WTC11 (cell line): ENCODE data around the gene CMTM7. TPM values are rescaled to one million over a fixed set of nuclear protein-coding genes. Genes with fewer than 3 reads are reported as not detected.
A peak's percentile ranks its signal among the peaks of the same experiment; 100 is the strongest.

ENCODE experiments used
- ATAC-seq: fragments of 200-7000 bp; cut with Tn5 transposase; 2 replicates; pipeline ENCODE4 v1.10.0; 2021; ENCODE audit warnings: mild to moderate bottlenecking, moderate library complexity
- CTCF ChIA-PET: fragments of 300-600 bp; sonication (Branson Sonifier 250); formaldehyde crosslinking; loops from one replicate; lab custom pipeline; 2021; ENCODE audit warnings: antibody characterized with exemption; lab: Charles Lee
- POLR2A ChIA-PET: fragments of 350-600 bp; sonication (Branson Sonifier 250); formaldehyde crosslinking; loops from one replicate; lab custom pipeline; 2021; ENCODE audit warnings: antibody characterized with exemption; lab: Charles Lee
- DNase-seq: peaks from one replicate; pipeline ENCODE4 v3.0.0; 2021; ENCODE audit warnings: low spot score
- H3K27ac Mint-ChIP-seq: 2 replicates; pipeline ENCODE4 v1.8.0; 2021; ENCODE audit warnings: mixed read lengths
- H3K27me3 Mint-ChIP-seq: 2 replicates; pipeline ENCODE4 v1.8.0; 2021; ENCODE audit warnings: low read depth, mild to moderate bottlenecking, moderate library complexity, mixed read lengths
- H3K36me3 Mint-ChIP-seq: 2 replicates; pipeline ENCODE4 v1.8.0; 2021; ENCODE audit warnings: mixed read lengths
- H3K4me1 Mint-ChIP-seq: 2 replicates; pipeline ENCODE4 v1.8.0; 2022; ENCODE audit warnings: mixed read lengths
- H3K4me3 Mint-ChIP-seq: 2 replicates; pipeline ENCODE4 v1.8.0; 2021; ENCODE audit warnings: mild to moderate bottlenecking, moderate library complexity, mixed read lengths
- H3K9me3 Mint-ChIP-seq: 2 replicates; pipeline ENCODE4 v1.8.0; 2021; ENCODE audit warnings: mixed read lengths
- ATF1 ChIP-seq: sonication (generic); formaldehyde crosslinking; IDR thresholded peaks from 2 replicates; pipeline ENCODE4 v1.8.1; 2023; ENCODE audit warnings: mild to moderate bottlenecking, moderate library complexity, missing genetic modification reagents
- CBFB ChIP-seq: sonication (generic); formaldehyde crosslinking; IDR thresholded peaks from 2 replicates; pipeline ENCODE4 v1.8.1; 2022; ENCODE audit warnings: mild to moderate bottlenecking, low read depth, missing genetic modification reagents
- CREB1 ChIP-seq: sonication (generic); formaldehyde crosslinking; IDR thresholded peaks from 2 replicates; pipeline ENCODE4 v1.8.0; 2023; ENCODE audit warnings: mild to moderate bottlenecking, missing genetic modification reagents
- CREM ChIP-seq: sonication (generic); formaldehyde crosslinking; IDR thresholded peaks from 2 replicates; pipeline ENCODE4 v1.8.1; 2022; ENCODE audit warnings: mild to moderate bottlenecking, missing genetic modification reagents, moderate library complexity
- ELF4 ChIP-seq: sonication (generic); formaldehyde crosslinking; IDR thresholded peaks from 2 replicates; pipeline ENCODE4 v1.8.1; 2022; ENCODE audit warnings: low read depth, mild to moderate bottlenecking, moderate library complexity, missing genetic modification reagents
- FOXJ3 ChIP-seq: sonication (generic); formaldehyde crosslinking; IDR thresholded peaks from 2 replicates; pipeline ENCODE4 v1.9.0; 2021; ENCODE audit warnings: missing genetic modification reagents, mild to moderate bottlenecking, borderline replicate concordance
- HMGA2 ChIP-seq: fragments of 250-450 bp; sonication (Bioruptor Pico); IDR thresholded peaks from 2 replicates; pipeline ENCODE4 v1.4.0; 2021; ENCODE audit warnings: mild to moderate bottlenecking, moderate library complexity
- IRF2 ChIP-seq: sonication (generic); formaldehyde crosslinking; IDR thresholded peaks from 2 replicates; pipeline ENCODE4 v1.8.0; 2022; ENCODE audit warnings: low read depth, missing genetic modification reagents, borderline replicate concordance
- JAZF1 ChIP-seq: fragments of 250-450 bp; sonication (Bioruptor Pico); IDR thresholded peaks from 2 replicates; pipeline ENCODE4 v1.9.0; 2021; ENCODE audit warnings: moderate library complexity, mild to moderate bottlenecking, inconsistent platforms
- NR2C2 ChIP-seq: sonication (generic); formaldehyde crosslinking; IDR thresholded peaks from 2 replicates; pipeline ENCODE4 v1.8.0; 2022; ENCODE audit warnings: mild to moderate bottlenecking, missing genetic modification reagents
- PRRX2 ChIP-seq: fragments of 250-450 bp; sonication (Bioruptor Pico); IDR thresholded peaks from 2 replicates; pipeline ENCODE4 v1.8.0; 2021; ENCODE audit warnings: mild to moderate bottlenecking
- SMAD3 ChIP-seq: sonication (generic); formaldehyde crosslinking; IDR thresholded peaks from 2 replicates; pipeline ENCODE4 v1.8.0; 2022; ENCODE audit warnings: missing genetic modification reagents, mild to moderate bottlenecking, borderline replicate concordance
- TEAD4 ChIP-seq: sonication (generic); formaldehyde crosslinking; IDR thresholded peaks from 2 replicates; pipeline ENCODE4 v1.8.0; 2022; ENCODE audit warnings: mild to moderate bottlenecking, missing genetic modification reagents
- ZNF121 ChIP-seq: sonication (generic); formaldehyde crosslinking; IDR thresholded peaks from 2 replicates; pipeline ENCODE4 v1.8.0; 2023; ENCODE audit warnings: missing genetic modification reagents
- ZNF219 ChIP-seq: sonication (generic); formaldehyde crosslinking; IDR thresholded peaks from 2 replicates; pipeline ENCODE4 v1.8.0; 2023; ENCODE audit warnings: missing genetic modification reagents, mild to moderate bottlenecking, borderline replicate concordance
- ZNF423 ChIP-seq: fragments of 250-450 bp; sonication (Bioruptor Pico); IDR thresholded peaks from 2 replicates; pipeline ENCODE4 v2.1.2; 2022; ENCODE audit warnings: mild to moderate bottlenecking, moderate library complexity
- ZNF671 ChIP-seq: fragments of 250-450 bp; sonication (Bioruptor Pico); IDR thresholded peaks from 2 replicates; pipeline ENCODE4 v1.8.0; 2021; ENCODE audit warnings: mild to moderate bottlenecking
- total RNA-seq: library from RNA; stranded (reverse); gene quantifications from 3 replicates; pipeline ENCODE4 v1.2.3, GENCODE V29; 2021
- TF ChIP-seq, protein P1 (sequence below): sonication (generic); formaldehyde crosslinking; conservative IDR thresholded peaks from 2 replicates; pipeline ENCODE4 v1.8.1; 2022; ENCODE audit warnings: mild to moderate bottlenecking, missing genetic modification reagents
- TF ChIP-seq, protein P2 (sequence below): sonication (generic); formaldehyde crosslinking; IDR thresholded peaks from 2 replicates; pipeline ENCODE4 v1.8.1; 2022; ENCODE audit warnings: low read depth, missing genetic modification reagents, borderline replicate concordance
- TF ChIP-seq, protein P3 (sequence below): sonication (generic); formaldehyde crosslinking; IDR thresholded peaks from 2 replicates; pipeline ENCODE4 v1.8.0; 2022; ENCODE audit warnings: mild to moderate bottlenecking, missing genetic modification reagents
- TF ChIP-seq, protein P4 (sequence below): fragments of 250-450 bp; sonication (Bioruptor Pico); IDR thresholded peaks from 2 replicates; pipeline ENCODE4 v1.8.0; 2021; ENCODE audit warnings: mild to moderate bottlenecking
- TF ChIP-seq, protein P5 (sequence below): sonication (generic); formaldehyde crosslinking; IDR thresholded peaks from 2 replicates; pipeline ENCODE4 v1.8.1; 2022; ENCODE audit warnings: mild to moderate bottlenecking, moderate library complexity, missing genetic modification reagents
- TF ChIP-seq, protein P6 (sequence below): sonication (generic); formaldehyde crosslinking; IDR thresholded peaks from 2 replicates; pipeline ENCODE4 v1.8.1; 2023; ENCODE audit warnings: mild to moderate bottlenecking, missing genetic modification reagents
- TF ChIP-seq, protein P7 (sequence below): sonication (generic); formaldehyde crosslinking; IDR thresholded peaks from 2 replicates; pipeline ENCODE4 v1.8.0; 2023; ENCODE audit warnings: mild to moderate bottlenecking, missing genetic modification reagents

The CMTM7 gene
- total RNA-seq, 1 experiment from 2014 or later = 23.4 TPM

DNA sequence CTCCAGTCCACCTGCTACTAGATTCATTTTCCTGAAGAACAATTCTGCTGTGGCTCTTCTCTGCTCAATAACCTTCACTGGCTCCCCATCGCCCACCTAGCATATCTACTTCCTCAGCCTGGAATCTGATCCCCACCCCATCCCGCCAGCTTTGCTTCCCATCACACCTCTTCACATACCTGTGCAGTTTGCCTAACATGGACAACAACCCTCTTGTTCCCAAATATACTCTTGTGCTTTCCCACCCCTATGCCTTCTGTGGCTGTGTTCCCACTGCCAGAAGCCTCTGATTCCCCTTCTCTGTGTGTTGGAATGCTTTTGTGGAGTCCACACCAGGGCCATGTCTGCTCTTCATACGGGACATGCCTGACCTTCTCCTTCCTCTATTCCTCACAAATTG, 29.5 kb downstream of the CMTM7 start (continued):
- no peak for TF ChIP-seq HMGA2 (CRISPR knock-in tag)

DNA sequence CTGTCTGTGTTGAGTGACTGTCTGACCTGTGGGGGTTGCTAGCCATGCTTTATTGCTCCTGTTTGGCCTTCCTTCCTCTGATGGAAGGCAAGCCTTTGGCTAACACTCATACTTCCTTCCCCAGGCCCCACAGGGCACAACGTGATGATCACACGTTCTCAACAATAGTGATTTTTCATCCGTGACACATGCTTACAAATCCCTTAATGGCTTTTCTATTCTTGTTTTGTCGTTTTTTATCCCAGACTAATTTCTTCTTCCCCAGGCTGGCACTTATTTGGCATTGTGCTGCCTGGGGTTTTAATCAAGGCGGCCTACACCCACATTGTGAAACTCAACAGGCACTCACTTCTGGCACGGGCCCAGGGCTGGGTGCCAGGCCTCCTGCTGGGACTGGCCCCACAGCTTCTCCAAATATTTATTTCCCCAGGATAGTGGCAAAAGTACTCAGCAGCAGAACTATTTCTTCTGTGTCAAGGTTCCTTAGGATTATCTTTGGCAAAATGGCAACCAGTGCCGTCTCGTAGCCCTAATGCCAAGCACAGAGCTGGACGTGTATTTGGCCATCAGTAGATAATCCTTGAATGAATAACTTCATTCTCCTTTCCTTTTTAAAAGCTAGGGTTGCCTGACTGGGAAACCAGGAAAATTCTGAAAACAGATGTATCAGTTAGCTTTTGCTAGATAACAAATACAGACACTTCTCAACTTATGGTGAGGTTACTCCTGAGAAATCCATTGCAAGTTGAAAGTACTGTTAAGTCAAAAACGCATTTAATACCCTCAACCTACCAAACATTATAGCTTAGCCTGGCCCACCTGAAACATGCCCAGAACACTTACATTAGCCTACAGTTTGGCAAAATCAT, 30.6 kb downstream of the CMTM7 start:
- peaks cover 31% of the 10 kb centered on the region for H3K4me1 Mint-ChIP-seq
- POLR2A ChIA-PET = interaction anchor here (0.6 kb wide), 1 partner anchor 398 kb away, joined by 4 read pairs; no protein-coding TSS in a partner anchor
- TF ChIP-seq JAZF1 = no peak
- TF ChIP-seq, protein P1, sequence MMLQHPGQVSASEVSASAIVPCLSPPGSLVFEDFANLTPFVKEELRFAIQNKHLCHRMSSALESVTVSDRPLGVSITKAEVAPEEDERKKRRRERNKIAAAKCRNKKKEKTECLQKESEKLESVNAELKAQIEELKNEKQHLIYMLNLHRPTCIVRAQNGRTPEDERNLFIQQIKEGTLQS = no peak
- TF ChIP-seq ZNF121 (CRISPR knock-in tag) = no peak
- no peak for TF ChIP-seq CREB1 (CRISPR knock-in tag)
- TF ChIP-seq, protein P2, sequence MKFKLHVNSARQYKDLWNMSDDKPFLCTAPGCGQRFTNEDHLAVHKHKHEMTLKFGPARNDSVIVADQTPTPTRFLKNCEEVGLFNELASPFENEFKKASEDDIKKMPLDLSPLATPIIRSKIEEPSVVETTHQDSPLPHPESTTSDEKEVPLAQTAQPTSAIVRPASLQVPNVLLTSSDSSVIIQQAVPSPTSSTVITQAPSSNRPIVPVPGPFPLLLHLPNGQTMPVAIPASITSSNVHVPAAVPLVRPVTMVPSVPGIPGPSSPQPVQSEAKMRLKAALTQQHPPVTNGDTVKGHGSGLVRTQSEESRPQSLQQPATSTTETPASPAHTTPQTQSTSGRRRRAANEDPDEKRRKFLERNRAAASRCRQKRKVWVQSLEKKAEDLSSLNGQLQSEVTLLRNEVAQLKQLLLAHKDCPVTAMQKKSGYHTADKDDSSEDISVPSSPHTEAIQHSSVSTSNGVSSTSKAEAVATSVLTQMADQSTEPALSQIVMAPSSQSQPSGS = no peak
- no peak for TF ChIP-seq ATF1 (CRISPR knock-in tag)
- TF ChIP-seq FOXJ3 = no peak
- TF ChIP-seq, protein P3, sequence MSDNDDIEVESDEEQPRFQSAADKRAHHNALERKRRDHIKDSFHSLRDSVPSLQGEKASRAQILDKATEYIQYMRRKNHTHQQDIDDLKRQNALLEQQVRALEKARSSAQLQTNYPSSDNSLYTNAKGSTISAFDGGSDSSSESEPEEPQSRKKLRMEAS (CRISPR knock-in tag) = no peak
- TF ChIP-seq SMAD3 (CRISPR knock-in tag) = no peak
- TF ChIP-seq, protein P4, sequence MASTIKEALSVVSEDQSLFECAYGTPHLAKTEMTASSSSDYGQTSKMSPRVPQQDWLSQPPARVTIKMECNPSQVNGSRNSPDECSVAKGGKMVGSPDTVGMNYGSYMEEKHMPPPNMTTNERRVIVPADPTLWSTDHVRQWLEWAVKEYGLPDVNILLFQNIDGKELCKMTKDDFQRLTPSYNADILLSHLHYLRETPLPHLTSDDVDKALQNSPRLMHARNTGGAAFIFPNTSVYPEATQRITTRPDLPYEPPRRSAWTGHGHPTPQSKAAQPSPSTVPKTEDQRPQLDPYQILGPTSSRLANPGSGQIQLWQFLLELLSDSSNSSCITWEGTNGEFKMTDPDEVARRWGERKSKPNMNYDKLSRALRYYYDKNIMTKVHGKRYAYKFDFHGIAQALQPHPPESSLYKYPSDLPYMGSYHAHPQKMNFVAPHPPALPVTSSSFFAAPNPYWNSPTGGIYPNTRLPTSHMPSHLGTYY (CRISPR knock-in tag) = no peak
- H3K4me3 Mint-ChIP-seq = no peak overlapping the region
- peaks cover 18% of the 10 kb centered on the region for H3K36me3 Mint-ChIP-seq
- peaks cover 19% of the 10 kb centered on the region for H3K9me3 Mint-ChIP-seq
- DNase-seq = no peak
- no peak for ATAC-seq
- H3K27ac Mint-ChIP-seq = no peak overlapping the region
- CTCF ChIA-PET = interaction anchor here (1.6 to 6.6 kb wide), 3 partner anchors 8 to 47 kb away, joined by 8 to 48 read pairs (median 15); no protein-coding TSS in a partner anchor
- no peaks in the 10 kb centered on the region for H3K27me3 Mint-ChIP-seq

DNA sequence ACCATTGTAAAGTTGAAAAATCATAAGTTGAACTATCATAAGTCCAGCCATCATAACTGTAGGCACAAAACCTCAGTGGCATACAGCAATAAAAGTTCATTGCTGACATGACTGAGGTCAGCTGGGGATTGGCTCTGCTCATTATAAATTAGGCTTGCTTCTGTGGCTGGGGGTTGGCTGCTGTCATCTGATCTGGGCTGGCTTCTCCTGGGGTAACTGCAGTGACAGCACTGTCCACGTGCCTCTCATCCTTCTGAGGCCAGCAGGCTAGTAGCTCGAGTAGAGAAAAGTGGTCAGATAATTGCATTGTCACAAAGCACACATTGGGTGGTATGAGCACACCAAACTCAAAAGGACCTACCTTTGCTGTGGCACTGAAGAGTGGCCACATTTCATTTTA, 31.3 kb downstream of the CMTM7 start:
- Mint-ChIP-seq H3K27ac (peak overlapping the region; percentile 61), H3K4me1 (peaks cover 31% of the 10 kb centered on the region), H3K4me3 (no peak overlapping the region), H3K27me3 (no peaks in the 10 kb centered on the region), H3K9me3 (peaks cover 19% of the 10 kb centered on the region), H3K36me3 (peaks cover 18% of the 10 kb centered on the region)
- no peak for DNase-seq
- ChIA-PET POLR2A (interaction anchor here (0.6 to 2.1 kb wide), 3 partner anchors 9 to 399 kb away, joined by 3 to 6 read pairs (median 4); no protein-coding TSS in a partner anchor), CTCF (interaction anchor here (1.0 to 6.6 kb wide), 5 partner anchors 9 to 88 kb away, joined by 3 to 48 read pairs (median 8); no protein-coding TSS in a partner anchor)
- ATAC-seq = no peak
- TF ChIP-seq TEAD4 (CRISPR knock-in tag) (no peak), FOXJ3 (no peak), NR2C2 (no peak), ZNF423 (CRISPR knock-in tag) (no peak), IRF2 (no peak), ZNF671 (no peak), CREM (CRISPR knock-in tag) (no peak), CBFB (CRISPR knock-in tag) (no peak), ZNF219 (CRISPR knock-in tag) (no peak), ELF4 (no peak), PRRX2 (CRISPR knock-in tag) (no peak)
- TF ChIP-seq, protein P5, sequence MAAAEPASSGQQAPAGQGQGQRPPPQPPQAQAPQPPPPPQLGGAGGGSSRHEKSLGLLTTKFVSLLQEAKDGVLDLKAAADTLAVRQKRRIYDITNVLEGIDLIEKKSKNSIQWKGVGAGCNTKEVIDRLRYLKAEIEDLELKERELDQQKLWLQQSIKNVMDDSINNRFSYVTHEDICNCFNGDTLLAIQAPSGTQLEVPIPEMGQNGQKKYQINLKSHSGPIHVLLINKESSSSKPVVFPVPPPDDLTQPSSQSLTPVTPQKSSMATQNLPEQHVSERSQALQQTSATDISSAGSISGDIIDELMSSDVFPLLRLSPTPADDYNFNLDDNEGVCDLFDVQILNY (CRISPR knock-in tag) = no peak
- TF ChIP-seq, protein P6, sequence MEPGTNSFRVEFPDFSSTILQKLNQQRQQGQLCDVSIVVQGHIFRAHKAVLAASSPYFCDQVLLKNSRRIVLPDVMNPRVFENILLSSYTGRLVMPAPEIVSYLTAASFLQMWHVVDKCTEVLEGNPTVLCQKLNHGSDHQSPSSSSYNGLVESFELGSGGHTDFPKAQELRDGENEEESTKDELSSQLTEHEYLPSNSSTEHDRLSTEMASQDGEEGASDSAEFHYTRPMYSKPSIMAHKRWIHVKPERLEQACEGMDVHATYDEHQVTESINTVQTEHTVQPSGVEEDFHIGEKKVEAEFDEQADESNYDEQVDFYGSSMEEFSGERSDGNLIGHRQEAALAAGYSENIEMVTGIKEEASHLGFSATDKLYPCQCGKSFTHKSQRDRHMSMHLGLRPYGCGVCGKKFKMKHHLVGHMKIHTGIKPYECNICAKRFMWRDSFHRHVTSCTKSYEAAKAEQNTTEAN (CRISPR knock-in tag) = no peak
- TF ChIP-seq, protein P7, sequence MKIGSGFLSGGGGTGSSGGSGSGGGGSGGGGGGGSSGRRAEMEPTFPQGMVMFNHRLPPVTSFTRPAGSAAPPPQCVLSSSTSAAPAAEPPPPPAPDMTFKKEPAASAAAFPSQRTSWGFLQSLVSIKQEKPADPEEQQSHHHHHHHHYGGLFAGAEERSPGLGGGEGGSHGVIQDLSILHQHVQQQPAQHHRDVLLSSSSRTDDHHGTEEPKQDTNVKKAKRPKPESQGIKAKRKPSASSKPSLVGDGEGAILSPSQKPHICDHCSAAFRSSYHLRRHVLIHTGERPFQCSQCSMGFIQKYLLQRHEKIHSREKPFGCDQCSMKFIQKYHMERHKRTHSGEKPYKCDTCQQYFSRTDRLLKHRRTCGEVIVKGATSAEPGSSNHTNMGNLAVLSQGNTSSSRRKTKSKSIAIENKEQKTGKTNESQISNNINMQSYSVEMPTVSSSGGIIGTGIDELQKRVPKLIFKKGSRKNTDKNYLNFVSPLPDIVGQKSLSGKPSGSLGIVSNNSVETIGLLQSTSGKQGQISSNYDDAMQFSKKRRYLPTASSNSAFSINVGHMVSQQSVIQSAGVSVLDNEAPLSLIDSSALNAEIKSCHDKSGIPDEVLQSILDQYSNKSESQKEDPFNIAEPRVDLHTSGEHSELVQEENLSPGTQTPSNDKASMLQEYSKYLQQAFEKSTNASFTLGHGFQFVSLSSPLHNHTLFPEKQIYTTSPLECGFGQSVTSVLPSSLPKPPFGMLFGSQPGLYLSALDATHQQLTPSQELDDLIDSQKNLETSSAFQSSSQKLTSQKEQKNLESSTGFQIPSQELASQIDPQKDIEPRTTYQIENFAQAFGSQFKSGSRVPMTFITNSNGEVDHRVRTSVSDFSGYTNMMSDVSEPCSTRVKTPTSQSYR (CRISPR knock-in tag) = no peak
